ENCODE measurements around the gene UFL1.

DNA sequence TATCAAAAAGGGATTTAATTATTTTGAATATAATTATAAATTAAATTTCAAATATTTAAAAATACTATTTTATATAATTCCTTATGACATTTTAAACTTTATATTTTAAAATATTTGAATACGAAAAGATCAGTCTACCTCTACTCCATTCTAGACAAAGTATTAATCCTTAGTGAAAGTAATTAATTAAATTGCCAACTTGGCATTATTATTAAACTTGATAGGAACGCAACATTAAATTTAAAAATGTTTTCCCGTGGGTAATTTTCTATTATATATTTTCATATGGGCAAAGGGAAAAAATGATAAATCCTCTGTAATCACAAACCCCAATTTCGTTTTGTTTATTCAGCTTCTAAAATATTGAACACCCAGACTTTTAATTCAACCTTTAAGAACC, 33.0 kb downstream of the UFL1 start:
- no peak for TF ChIP-seq EZH2phosphoT487 (conservative IDR thresholded peaks at IDR 0.05; ENCODE audit: low read length)
- TF ChIP-seq, protein P1, sequence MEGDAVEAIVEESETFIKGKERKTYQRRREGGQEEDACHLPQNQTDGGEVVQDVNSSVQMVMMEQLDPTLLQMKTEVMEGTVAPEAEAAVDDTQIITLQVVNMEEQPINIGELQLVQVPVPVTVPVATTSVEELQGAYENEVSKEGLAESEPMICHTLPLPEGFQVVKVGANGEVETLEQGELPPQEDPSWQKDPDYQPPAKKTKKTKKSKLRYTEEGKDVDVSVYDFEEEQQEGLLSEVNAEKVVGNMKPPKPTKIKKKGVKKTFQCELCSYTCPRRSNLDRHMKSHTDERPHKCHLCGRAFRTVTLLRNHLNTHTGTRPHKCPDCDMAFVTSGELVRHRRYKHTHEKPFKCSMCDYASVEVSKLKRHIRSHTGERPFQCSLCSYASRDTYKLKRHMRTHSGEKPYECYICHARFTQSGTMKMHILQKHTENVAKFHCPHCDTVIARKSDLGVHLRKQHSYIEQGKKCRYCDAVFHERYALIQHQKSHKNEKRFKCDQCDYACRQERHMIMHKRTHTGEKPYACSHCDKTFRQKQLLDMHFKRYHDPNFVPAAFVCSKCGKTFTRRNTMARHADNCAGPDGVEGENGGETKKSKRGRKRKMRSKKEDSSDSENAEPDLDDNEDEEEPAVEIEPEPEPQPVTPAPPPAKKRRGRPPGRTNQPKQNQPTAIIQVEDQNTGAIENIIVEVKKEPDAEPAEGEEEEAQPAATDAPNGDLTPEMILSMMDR (IDR thresholded peaks at IDR 0.05; ENCODE audit: insufficient read depth, low read length, poor library complexity, severe bottlenecking) = no peak

All from SU-DHL-6 (cell line).